ENCODE measurements around the gene GID8.

DNA sequence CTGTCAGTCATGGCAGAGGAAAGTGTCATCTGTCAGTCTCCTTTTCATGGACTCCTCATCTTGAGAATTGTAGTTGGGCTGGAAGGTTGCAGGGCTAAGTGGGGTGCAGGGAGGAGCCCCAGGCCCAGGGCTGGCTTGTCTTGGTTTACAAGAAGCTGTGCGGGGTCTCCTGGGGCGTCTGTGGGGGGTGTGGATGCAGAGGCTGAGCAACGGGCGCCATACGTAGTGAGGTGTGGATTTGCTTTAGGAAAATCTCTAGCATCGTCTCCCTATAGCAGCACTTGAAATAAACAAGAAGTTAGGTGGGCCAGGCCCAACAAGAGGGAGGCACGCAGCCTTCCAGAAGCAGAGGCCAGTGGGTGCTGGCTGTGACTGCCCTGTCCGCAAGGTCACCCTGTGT, 12.8 kb downstream of the GID8 start:
- TF ChIP-seq, protein P1, sequence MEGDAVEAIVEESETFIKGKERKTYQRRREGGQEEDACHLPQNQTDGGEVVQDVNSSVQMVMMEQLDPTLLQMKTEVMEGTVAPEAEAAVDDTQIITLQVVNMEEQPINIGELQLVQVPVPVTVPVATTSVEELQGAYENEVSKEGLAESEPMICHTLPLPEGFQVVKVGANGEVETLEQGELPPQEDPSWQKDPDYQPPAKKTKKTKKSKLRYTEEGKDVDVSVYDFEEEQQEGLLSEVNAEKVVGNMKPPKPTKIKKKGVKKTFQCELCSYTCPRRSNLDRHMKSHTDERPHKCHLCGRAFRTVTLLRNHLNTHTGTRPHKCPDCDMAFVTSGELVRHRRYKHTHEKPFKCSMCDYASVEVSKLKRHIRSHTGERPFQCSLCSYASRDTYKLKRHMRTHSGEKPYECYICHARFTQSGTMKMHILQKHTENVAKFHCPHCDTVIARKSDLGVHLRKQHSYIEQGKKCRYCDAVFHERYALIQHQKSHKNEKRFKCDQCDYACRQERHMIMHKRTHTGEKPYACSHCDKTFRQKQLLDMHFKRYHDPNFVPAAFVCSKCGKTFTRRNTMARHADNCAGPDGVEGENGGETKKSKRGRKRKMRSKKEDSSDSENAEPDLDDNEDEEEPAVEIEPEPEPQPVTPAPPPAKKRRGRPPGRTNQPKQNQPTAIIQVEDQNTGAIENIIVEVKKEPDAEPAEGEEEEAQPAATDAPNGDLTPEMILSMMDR (conservative IDR thresholded peaks at IDR 0.05; ENCODE audit: low read depth, low read length) = no peak
- no peak for TF ChIP-seq EZH2phosphoT487 (IDR thresholded peaks at IDR 0.05; ENCODE audit: borderline replicate concordance, low read length)
